ENCODE results near the gene BAZ1B.
"Not testable (repeated sequence)": the region's sequence is repeated elsewhere in the genome, so short reads cannot be mapped to it uniquely, and the experiment has no call there.

The BAZ1B gene

DNA sequence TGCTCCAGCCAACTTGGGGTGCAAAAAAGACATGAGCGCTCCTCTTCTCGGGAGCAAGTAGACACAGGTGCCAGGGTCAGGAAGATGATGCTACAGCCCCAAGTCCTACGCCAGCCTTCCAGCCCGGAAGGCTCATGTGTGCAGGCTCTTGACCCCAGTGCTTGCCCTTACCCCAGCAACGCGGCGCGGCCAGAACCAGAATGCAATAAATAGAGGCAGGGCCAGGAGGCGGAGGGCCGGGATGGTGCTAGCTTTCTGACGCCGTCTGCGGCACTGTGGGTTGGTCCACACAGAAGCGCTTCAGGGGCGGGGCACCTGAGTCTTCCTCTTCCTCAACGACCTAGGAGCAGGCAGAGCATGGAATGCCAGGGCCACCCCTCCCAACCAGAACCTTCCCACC is 15.0 kb upstream of the BAZ1B start:
- DNase-seq = no peak

DNA sequence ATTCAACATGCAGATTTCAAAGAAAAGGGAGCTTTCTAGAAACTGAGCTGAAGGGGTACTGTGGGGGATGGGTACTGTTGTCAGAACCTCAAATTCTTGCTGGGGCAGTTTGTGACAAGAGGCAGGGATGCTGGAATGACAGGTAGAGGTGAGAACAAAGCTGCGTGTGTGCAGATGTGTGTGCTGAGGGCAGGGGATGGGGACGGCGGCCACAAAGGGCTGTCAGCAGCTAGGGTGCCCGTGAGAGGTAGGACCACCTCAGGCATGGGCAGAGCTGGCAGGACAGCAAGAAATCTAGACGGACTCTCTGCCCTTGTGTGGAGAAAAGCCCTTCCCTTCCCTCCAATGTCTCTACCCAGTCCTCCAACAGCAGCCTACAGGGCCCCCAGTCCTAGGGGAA is 14.4 kb upstream of the BAZ1B start:
- DNase-seq = no peak

DNA sequence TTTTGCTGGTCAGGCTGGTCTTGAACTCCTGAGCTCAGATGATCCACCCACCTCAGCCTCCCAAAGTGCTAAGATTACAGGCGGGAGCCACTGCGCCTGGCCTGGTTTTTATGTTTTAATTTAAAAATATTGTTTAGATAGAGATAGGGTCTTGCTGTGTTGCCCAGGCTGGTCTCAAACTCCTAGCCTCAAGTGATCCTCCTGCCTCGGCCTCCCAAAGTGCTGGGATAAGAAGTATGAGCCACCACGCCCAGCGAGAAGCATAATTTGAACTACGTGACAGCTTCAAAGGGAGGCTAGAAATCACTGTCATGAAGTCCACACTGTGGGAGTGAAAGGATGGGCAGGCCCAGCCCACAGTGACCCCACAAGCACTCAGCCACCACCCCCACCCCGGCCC is 13.8 kb upstream of the BAZ1B start:
- not testable (repeated sequence) for DNase-seq

DNA sequence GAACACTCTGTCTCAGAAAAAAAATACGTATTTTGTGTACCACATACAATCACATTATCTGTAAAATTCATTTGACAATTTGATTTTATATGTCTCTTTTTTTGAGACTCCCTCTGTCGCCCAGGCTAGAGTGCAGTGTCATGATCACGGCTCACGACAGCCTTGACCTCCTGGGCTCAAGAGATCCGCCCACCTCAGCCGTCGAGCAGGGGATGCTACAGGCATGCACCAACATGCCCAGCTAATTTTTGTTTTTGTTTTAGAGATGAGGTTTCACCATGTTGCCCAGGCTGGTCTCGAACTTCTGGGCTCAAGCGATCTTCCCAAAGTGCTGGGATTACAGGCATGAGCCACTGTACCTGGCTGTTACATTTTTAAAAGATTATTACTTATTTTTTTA is 11.6 kb upstream of the BAZ1B start:
- DNase-seq = no peak

DNA sequence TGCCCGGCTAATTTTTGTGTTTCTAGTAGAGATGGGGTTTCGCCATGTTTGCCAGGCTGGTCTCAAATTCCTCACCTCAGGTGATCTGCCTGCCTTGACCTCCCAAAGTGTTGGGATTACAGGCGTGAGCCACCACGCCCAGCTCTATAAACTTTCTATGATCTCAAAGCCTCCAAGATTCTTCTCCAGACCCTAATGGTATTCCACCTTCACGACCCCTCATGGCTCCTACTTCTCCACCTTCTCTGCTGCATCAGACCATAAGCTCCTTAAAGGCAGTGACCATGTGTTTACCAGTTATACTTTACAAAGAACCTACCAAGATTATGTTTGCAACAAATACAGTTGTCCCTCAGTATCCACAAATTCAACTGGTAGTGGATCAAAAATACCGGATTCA is 10.1 kb upstream of the BAZ1B start:
- no peak for DNase-seq

DNA sequence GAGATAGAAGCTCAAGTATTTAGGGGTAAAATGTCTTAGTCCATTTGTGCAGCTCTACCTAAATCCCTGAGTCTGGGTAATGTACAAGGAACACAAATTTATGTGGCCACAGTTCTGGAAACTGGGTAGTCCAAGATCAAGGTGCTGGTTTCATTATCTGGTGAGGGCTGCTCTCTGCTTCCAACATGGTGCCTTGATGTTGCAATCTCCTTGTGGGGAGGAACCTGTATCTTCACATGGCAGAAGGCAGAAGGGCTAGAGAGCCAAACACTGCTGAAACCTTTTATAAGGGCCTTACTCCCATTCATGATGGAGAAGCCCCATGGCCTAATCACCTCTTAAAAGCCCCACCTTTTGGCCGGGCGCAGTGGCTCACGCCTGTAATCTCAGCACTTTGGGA is 8.7 kb upstream of the BAZ1B start:
- no peak for DNase-seq

DNA sequence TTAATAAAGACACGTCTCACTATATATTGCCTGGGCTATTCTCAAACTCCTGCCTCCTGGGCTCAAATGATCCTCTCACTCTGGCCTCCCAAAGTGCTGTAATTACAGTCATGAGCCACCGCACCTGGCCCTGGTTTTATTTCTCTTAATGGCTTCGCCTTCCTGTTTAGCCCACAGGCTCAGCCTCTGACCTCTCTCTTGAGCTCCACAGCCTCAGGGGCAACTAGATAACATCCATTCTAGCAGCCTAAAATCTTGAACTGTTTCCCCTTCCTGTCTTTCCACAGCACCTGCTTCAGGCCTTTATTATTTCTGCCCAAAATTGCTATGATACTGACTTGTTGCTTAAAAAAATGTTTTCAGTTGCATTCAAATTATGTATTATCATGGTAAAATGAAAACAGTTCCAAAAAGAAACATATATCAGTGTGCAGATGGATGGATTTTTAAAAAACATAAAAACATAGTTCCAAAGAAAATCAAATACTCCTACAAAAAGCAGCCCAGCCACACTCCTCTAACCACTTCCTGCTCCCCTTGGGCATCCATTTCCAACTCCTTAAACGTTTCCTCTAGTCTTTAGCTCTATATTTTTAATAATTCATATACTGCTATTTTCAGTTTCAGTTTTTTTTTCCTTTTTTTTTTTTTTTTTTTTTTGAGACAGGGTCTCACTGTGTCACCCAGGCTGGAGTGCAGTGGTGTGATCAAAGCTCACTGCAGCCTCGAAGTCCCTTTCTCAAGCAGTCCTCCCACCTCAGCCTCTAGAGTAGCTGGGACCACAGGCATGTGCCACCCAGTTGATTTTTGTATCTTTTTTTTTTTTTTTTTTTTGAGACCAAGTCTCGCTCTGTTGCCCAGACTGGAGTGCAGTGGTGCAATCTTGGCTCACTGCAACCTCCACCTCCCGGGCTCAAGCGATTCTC is 5.1 kb upstream of the BAZ1B start:
- DNase-seq = peak; percentile 49

DNA sequence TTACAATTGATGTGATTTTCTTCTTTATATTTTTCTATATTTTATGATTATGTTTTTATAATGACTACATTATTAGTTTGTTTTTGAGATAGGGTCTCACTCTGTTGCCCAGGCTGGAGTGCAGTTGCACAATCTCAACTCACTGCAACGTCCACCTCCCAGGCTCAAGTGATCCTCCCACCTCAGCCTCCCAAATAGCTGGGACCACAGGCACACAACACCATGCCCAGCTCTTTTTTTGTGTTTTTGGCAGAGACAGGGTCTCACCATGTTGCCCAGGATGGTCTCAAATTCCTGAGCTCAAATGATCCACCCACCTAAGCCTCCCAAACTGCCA is 4.0 kb upstream of the BAZ1B start:
- not testable (repeated sequence) for DNase-seq

DNA sequence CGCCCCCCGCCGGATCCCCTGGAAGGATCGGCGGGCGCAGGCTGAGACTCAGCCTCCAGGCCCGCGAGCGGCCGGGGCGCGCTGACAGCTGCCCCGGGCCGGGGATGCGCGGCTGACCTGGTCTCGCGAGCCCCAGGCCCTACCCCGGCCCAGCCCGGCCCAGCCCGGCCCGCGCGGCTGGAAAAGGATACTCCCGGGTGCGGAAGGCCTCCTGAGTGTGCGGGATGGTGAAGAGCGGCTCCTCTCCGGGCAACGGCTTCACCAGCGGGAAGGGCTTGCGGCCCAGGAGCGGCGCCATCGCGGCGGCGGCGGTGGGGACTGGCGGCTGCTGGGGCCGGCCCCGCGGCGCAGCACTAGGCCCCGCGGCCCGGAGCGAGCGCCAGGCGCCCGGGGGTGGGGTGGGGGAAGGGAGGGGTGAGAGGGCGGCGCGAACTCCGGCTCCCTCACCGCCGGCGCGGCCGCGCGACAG is 423 bp downstream of the BAZ1B start:
- DNase-seq = no peak

DNA sequence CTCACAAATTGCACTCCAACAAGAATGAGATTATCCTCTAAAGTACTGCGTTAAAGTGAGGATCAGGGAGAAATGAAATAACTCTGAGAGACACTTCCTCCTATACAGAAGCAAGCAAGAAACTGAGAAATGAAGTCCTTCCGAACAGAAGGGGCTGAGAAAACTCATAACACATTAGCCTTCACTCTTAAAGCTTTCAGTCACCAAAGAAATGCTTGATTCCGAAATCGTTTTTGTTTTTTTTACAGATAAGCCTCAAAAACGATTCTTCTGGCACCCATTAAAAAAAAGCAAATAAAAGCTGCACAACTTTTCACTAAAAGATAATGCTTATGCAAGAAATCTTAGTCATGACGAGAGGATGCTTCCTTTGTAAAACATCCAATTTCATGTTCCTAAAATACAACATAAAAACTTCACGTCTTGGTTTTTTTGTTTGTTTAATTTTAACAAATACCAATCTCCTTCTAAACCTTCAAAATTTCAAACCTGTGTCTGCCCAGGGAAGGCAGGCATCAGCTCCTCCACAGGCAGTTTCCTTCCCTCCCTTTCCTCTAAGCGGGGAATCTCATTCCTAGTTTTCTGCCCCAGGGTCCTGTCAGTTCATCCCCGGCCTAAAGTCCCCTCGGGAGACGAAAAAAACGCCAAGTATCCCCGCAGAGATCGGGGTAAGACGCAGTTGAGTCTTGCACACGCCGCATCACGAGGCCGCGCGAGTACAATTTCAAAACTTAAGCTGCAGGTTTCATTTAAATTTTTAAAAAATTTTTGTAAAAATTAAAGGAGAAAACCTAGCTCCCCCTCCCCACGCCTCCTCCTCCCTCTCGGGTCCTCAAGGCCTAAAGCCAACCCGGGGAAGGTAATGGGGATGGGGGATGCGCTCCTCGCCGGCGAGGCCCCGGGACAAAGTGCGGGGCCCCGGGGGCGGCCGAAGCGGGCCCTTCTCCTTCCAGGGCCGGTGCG is 1.1 kb downstream of the BAZ1B start:
- DNase-seq = no peak

DNA sequence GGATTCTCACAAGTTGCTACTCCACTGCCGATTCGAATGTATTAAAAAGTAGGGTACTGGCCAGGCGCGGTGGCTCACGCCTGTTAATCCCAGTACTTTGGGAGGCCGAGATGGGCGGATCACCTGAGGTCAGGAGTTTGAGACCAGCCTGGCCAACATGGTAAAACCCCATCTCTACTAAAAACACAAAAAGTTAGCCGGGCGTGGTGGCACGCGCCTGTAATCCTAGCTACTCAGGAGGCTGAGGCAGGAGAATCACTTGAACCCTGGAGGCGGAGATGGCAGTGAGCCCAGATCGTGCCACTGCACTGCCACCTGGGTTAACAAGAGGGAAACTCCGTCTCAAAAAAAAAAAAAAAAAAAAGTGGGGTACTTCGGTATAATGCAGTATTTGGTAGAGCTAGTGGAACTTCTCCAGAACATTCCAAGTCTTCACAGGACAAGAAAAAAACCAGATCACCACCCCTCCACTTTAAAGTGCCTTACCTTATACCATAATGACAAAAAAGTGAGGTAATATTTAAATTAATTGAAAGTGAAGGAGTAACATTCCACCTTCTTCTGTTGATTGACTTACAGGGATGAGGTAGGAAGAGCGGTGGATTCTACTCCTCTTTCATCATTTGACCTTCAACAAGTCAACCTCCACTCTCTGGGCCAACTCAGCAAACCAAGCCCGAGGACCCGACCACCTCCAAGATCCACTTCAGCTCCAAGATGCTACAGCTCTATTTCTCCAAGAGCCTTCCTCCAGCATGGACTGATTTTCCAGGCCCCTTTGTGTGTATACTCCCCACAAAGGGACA is 2.0 kb downstream of the BAZ1B start:
- DNase-seq = no peak

DNA sequence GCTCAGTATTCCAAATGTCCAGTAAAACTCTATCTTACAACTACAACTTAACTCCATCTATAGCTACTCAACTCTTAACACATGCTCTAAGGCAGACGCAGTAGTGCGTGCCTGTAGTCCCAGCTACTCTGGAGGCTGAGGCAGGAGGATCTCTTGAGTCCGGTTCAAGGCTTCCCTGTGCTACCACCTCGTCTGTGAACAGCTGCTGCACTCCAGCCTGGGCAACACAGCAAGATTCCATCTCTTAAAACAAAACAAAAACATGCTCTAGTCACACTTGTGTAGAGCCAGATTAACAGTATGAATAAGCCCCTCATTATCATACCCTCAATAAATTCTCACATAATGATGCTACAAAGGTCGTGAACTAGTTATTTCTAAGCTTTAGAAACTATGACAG is 3.6 kb downstream of the BAZ1B start:
- DNase-seq = no peak

DNA sequence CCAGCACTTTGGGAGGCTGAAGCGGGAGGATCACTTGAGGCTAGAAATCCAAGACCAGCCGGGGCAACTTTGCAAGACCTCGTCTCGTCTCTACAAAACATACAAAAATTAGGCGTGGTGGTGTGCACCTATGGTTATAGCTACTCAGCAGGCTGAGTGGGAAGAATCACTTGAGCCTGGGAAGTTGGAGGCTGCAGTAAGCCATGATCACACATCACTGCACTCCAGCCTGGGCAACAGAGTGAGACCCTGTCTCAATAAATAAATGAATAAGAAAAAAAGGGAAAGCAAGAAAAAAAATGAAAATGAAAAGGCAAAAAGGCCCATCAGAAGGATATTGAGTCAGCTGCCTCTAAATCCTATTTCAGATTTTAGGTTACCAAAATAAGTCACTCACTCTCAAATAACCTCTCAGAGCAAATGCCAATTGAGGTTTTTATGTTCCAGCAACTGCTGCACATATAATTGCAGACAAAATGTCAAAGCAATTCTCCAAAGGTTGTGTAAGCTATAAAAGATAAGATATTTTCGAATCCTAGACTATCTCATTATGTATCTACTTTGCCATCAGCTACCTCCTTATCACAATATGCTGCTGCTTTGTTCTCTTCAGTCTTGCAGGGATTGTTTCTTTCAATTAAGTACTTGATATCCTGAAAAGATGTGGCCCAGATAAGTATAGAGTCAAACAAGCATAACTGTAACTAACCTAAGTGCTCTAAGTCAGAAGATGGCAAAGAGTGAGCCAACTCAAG is 4.7 kb downstream of the BAZ1B start:
- DNase-seq = no peak

DNA sequence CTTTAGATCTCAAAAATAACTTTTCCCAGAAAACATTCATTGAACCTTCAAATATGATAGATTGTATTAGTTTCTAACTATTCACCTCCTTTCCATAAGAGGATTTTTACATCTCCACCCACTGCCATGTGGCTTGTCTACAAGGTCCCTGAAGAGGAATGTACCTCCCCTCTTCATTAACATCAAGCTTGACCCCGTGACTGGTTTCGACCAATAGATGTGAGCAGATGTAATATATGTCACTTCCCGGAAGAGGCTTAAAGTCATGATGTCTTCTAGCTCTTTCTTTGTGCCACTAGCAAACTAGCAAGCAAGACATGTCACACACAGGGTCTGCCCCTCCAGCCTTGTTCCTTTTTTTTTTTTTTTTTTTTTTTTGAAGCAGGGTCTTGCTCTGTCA is 6.9 kb downstream of the BAZ1B start:
- no peak for DNase-seq

DNA sequence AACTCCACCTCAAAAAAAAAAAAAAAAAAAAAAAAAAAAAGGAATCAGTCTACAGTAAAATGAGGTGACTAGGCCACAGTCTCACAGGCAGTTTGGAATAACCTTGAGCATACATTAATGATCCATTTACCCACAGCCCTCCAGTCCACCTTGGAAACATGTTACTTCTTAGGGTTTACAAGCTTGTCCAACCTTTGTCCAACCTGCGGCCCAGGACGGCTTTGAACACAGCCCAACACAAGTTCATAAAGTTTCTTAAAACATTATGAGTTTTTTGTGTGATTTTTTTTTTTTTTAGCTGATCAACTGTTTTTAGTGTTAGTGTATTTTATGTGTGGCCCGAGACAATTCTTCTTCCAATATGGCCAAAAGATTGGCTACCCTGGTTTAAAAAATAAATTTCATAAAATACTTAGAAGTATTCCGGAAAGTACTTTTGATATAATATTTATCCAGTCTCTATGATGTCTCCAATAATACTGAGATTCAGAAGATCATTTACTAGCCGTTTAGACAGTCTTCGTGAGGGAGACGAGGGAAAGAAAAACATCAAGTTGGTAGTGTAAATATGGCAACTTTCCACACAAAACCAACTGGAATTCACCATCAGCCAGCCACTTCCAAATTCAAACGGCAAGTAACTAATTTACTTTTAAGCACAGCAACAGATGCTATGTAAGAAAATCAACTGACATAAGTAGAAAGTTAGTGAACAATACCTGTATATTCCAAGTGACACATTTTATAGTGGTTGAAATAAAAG is 9.9 kb downstream of the BAZ1B start:
- no peak for DNase-seq

DNA sequence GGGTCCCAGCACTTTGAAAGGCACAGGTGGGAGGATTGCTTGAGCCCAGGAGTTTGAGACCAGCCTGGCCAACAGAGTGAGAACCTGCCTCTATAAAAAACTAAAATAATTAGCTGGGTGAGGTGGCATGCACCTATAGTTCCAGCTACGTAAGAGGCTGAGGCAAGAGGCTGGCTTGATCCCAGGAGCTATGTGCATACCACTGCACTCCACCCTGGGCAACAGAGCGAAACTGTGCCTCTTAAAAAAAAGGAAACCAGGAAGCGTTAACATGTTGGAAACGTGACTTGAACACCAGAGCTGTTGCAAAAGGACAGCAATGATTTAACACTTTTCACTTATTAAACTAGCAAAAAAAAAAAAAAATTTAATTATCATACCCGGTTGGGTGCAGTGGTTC is 12.6 kb downstream of the BAZ1B start:
- no peak for DNase-seq

DNA sequence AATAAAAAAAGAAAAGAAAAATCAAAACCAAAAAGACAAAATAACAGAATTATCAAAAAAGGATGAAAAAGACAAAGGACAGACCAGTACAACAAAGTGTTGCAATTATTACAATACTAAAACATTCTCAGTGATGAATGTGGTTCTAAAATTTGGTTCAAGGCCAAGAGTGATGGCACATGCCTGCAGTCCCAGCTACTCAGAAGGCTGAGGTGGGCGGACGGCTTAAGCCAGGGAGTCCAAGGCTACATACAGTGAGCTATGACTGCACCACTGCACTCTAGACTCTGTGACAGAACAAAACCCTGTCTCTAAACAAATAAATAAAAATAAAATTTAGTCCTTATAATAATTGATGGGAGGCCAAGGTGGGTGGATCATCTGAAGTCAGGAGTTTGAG is 14.5 kb downstream of the BAZ1B start:
- no peak for DNase-seq

DNA sequence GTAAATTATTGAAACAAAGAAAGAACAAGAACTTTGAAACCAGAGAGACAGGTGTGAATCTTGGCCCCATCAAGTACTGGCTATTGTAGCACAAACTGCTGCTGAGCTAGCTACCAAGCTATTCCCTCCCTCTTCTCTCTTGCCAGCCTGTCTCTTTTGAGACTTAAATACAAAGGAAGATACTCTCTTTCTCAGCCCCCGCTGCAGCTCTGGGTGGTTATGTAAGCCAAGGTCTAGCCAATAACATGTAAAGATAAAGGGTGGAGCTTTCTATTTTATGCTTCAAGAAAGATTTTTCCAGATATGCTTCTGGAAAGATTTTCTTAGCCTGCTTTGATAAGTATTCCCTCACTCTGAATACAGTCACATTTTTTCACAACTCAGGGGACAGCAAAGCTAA is 17.2 kb downstream of the BAZ1B start:
- no peak for DNase-seq

DNA sequence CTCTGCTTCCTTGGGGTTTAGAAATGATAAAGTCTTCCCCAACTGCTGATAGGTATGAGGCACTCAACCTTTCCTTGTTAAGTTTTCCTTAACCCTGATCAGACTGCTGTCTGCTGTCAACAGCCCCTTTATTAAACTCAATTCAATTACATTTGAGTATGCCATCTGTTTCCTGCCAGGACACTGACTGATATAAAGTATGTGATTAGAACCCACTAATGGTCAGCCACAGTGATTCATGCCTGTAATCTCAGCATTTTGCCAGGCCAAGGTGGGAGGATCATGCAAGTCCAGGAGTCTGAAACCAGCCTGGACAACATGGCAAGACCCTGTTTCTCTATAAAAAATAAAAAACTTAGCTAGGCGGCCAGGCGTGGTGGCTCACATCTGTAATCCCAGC is 18.1 kb downstream of the BAZ1B start:
- DNase-seq = no peak

DNA sequence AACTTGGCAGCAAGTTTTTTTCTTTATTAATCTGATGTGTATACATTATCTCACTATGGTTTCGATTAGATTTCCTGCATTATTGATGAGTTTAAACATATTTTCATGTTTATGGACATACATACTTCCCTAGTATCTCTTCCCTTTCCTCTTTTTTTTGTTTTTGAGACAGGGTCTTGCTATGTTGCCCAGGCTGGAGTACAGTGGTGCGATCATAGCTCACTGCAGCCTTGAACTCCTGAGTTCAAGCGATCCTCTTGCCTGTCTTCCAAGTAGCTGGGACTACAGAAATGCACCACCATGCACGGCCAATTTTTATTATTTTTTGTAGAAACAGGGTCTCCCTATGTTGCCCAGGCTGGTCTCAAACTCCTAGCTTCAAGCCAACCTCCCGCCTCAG is 18.9 kb downstream of the BAZ1B start:
- DNase-seq = no peak

DNA sequence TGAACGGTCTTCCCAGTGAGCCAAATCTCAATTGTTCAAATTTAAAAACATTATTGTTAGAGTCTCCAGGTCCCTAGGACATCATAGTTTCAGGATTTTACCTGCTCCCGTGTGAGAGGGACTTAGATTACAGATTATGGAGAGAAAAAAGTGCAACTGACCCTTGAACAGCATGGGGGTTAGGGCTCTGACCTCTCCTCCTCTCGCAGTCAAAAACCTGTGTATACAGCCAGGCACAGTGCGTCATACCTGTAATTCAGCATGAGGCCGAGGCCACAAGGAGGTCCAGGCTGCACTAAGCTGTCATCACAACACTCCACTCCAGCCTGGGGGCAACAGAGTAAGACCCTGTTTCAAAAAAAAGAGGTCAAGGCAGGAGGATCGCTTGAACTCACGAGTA is 25.5 kb downstream of the BAZ1B start:
- no peak for DNase-seq

DNA sequence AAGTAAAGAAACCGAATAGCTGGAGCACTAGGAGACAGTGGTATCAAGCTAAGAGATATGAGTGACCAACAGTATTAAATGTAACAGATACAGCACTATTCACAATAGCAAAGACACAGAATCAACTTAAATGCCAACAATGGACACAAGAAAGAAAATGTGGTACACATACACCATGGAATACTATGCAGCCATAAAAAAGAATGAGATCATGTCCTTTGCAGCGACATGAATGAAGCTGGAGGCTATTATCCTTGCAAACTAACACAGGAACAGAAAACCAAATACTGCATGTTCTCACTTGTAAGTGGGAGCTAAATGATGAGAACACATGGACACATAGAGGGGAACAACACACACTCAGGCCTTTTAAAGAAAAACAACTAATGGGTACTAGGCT is 26.6 kb downstream of the BAZ1B start:
- DNase-seq = not testable (repeated sequence)

All from DMS153 (cell line).